Muscle of back (tissue), 10 donors: ENCODE results near the gene RMND1. TPM values are rescaled to one million over a fixed set of nuclear protein-coding genes. Genes with fewer than 3 reads are reported as not detected.

Experiments used
- polyA plus RNA-seq, 10 donors: library from polyadenylated mRNA; unstranded; fragments of 120-200 nt; gene quantifications; one replicate each; pipeline ENCODE4 v1.2.1, GENCODE V29; 2013; ENCODE audit not compliant: insufficient read length in 10 of 10

RMND1 gene
- polyA plus RNA-seq, 10 donors, result 12.8 to 24.4 (median 21.4) TPM

Other genes with a start within 250 kb of the RMND1 start
- gene AKAP12, start 212.2 kb downstream of the RMND1 start, polyA plus RNA-seq, result 100 to 1,000 TPM in 9 of 10 donors, 10 to 100 TPM in 1; 95.4 to 171 (median 121) TPM
- gene ZBTB2, start 60.6 kb downstream of the RMND1 start, polyA plus RNA-seq, result 10 to 100 TPM; 10.3 to 14.7 (median 11.1) TPM
- gene CCDC170, start 41.9 kb upstream of the RMND1 start, polyA plus RNA-seq, result 1 to 10 TPM in 2 of 10 donors, under 1 TPM in 8; 0.50 to 1.7 (median 0.69) TPM